Muscle of leg (tissue), 11 donors: Measurements from ENCODE around the gene GALNT15. TPM values are rescaled to one million over a fixed set of nuclear protein-coding genes. Genes with fewer than 3 reads are reported as not detected.

Experiments
- DNase-seq: peaks from one replicate; pipeline ENCODE4 v3.0.0; 2013
- H3K27ac ChIP-seq: one replicate; pipeline ENCODE4 v1.5.1; 2013; ENCODE audit warnings: mild to moderate bottlenecking, low read length, control low read depth
- H3K27me3 ChIP-seq: one replicate; pipeline ENCODE4 v1.6.1; 2013; ENCODE audit warnings: low read length; ENCODE audit not compliant: control insufficient read depth, insufficient read depth
- H3K36me3 ChIP-seq: one replicate; pipeline ENCODE4 v1.6.1; 2013; ENCODE audit warnings: low read length; ENCODE audit not compliant: control insufficient read depth, insufficient read depth
- H3K4me1 ChIP-seq: one replicate; pipeline ENCODE4 v1.6.1; 2013; ENCODE audit warnings: low read length; ENCODE audit not compliant: control insufficient read depth, insufficient read depth
- H3K4me3 ChIP-seq: one replicate; pipeline ENCODE4 v1.5.1; 2013; ENCODE audit warnings: low read length, control low read depth
- H3K9me3 ChIP-seq: replicated peaks from 2 replicates; pipeline ENCODE4 v1.6.1; 2013; ENCODE audit warnings: low read depth, low read length; ENCODE audit not compliant: control insufficient read depth
- WGBS: methylation state at CpG from one replicate; pipeline ENCODE4 v1.1.5; 2013; ENCODE audit warnings: missing lambda C conversion rate; ENCODE audit not compliant: insufficient coverage; 5-methylcytosine and 5-hydroxymethylcytosine counted together
- polyA plus RNA-seq, 8 donors: library from polyadenylated mRNA; unstranded; fragments of 120-200 nt; gene quantifications; one replicate each; pipeline versions ENCODE4 v1.2.1 to v1.2.3, GENCODE V29; 2013; ENCODE audit warnings: inconsistent platforms in 1 of 8, low replicate concordance in 1 of 8; ENCODE audit not compliant: insufficient read length in 8 of 8, insufficient read depth in 1 of 8
- total RNA-seq: library from RNA; stranded (reverse); fragments of 120-200 nt; gene quantifications from one replicate; pipeline ENCODE4 v1.2.4, GENCODE V29; 2013

The GALNT15 gene
- total and polyA plus RNA-seq, 9 donors: 0.48 to 2.0 (median 1.0) TPM

DNA sequence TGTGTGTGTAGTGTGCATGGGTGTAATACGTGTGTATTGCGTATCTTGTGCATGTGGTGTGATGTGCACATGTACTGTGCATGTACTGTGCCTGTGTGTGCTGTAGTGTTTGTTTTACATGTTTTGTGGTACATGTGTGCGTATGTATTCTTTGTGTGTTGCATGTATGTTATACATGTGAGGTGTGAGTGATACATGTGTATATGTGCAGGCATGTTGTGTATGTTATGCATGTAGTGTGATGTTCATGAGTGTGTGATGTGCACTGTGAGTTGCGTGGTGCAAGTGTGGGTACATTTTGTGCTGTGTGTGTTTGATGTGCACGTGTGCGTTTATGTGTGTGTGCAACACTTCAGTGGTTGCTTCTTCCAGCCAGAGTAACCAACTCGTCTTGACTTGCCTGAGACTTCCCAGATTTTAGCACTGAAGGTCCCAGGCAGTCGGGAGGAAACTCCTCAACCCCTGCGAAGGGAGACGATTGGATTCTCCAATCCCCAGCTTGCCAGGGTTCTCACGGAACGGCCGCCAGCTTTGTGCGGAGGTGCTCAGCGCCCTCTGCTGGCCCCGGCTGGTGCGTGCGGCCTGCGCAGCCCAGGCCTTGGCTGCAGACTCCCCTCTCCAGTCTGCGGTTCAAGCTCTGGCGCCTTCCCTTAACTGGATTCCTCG lies 3.6 kb downstream of the GALNT15 start:
- Histone ChIP-seq H3K36me3 (no peaks in the 10 kb centered on the region), H3K4me1 (peaks cover 36% of the 10 kb centered on the region), H3K9me3 (no peaks in the 10 kb centered on the region), H3K27ac (no peak overlapping the region), H3K4me3 (no peak overlapping the region), H3K27me3 (peaks cover 3% of the 10 kb centered on the region)
- 23% methylated on average over 22 of the region's 22 CpGs for WGBS
- peak; percentile 86 for DNase-seq

GRCh38 chr3:16178628-16178988 lies 4.1 kb downstream of the GALNT15 start:
- WGBS: 53% methylated on average over 9 of the region's 9 CpGs
- H3K4me1 ChIP-seq: peaks cover 35% of the 10 kb centered on the region
- peaks cover 3% of the 10 kb centered on the region for H3K27me3 ChIP-seq
- H3K27ac ChIP-seq: no peak overlapping the region
- no peak for DNase-seq
- H3K9me3 ChIP-seq: no peaks in the 10 kb centered on the region
- no peaks in the 10 kb centered on the region for H3K36me3 ChIP-seq
- no peak overlapping the region for H3K4me3 ChIP-seq

DNA sequence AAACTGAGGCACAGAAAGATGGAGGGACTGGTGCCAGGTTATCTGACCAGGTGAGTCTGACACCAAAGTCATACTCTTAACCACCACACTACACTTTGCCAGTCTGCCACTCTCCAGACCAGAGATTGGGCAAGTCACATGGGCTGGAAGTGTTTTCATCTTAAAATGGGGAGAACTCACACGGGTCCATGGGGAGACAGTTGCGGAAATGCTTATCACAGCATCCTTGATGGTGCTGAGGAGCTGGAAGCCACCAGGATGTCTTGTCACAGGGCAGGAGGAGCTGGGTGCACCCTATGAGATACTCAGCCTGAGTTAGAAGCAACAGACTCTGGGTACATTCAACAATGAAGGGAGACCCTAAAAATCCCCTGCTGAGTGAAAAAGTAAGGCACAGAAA lies 4.8 kb downstream of the GALNT15 start:
- no peak overlapping the region for H3K4me3 ChIP-seq
- no peak for DNase-seq
- no peaks in the 10 kb centered on the region for H3K36me3 ChIP-seq
- peaks cover 32% of the 10 kb centered on the region for H3K4me1 ChIP-seq
- H3K27me3 ChIP-seq: peaks cover 3% of the 10 kb centered on the region
- 80% methylated on average over 2 of the region's 2 CpGs for WGBS
- no peak overlapping the region for H3K27ac ChIP-seq
- H3K9me3 ChIP-seq: no peaks in the 10 kb centered on the region

DNA sequence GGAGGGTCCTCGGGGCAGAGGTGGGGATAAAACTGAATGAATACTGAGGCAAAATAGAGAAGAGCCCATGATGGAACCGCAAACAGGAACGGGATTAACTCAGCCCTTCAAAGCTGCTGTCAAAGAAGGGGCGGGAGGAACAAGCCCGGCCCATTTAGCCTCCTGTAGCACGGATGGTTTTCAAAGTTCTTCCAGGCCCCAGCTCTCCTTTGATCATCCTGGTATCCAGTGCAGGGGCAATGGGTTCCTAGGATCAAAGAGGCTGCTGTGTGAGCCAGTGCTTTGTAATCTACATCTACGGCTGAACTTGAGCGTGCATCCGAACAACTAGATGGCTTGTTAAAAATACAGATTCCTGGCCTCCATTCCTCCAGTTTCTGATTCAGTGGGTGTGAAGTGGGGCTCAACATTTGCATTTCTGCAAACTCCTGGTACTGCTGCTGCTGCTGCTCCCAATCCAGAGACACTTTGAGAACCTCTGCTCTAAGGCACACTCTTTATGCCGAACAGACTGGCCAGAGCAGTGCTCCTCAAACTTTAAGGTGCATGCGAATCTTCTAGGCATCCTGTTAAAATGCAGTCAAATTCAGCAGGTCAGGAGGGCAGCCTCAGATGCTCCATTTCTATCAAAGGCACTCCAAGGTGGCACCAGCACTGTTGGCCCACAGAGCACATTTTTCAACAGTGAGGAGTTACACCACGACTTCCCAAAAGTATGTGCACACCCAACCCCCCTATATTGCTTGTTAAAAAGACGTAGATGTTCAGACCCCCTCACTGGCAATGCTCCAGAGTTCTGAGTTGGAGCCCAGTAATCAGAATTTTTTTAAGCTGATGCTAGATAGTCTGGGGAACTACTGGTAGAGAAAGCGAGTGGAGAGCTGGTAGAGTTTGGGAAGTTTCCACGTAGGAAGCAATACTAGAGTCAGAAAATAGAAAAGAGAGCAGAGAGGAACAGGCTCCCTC lies 5.6 kb downstream of the GALNT15 start:
- peaks cover 3% of the 10 kb centered on the region for H3K27me3 ChIP-seq
- H3K4me1 ChIP-seq: peaks cover 26% of the 10 kb centered on the region
- H3K9me3 ChIP-seq: no peaks in the 10 kb centered on the region
- H3K4me3 ChIP-seq: no peak overlapping the region
- 62% methylated on average over 9 of the region's 15 CpGs for WGBS
- no peak for DNase-seq
- H3K36me3 ChIP-seq: no peaks in the 10 kb centered on the region
- H3K27ac ChIP-seq: no peak overlapping the region

DNA sequence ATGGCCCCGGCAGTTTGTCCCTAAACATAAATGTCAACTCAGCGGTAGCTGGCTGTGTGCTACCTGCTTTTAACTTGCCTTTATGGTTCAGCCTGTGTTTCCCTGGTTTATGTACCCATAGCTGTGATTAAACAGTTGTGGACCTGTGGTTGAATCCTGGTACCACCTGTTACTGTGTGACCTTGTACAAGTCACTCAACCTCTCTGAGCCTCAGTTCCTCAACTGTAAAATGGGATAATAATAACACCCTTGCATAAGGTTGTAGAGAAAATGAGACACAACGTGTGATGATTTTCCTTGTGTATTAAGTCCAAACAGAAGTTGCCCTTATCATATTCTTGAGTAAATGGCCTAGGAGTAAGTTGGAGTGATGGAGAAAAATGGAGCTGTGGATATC lies 6.3 kb downstream of the GALNT15 start:
- H3K4me1 ChIP-seq: peaks cover 20% of the 10 kb centered on the region
- peaks cover 3% of the 10 kb centered on the region for H3K27me3 ChIP-seq
- H3K36me3 ChIP-seq: no peaks in the 10 kb centered on the region
- H3K27ac ChIP-seq: no peak overlapping the region
- no peak overlapping the region for H3K4me3 ChIP-seq
- DNase-seq: no peak
- no peaks in the 10 kb centered on the region for H3K9me3 ChIP-seq
- 78% methylated on average over 2 of the region's 3 CpGs for WGBS

- Histone ChIP-seq H3K9me3 (no peaks in the 10 kb centered on the region), H3K4me3 (no peak overlapping the region), H3K36me3 (no peaks in the 10 kb centered on the region), H3K27ac (no peak overlapping the region), H3K4me1 (peaks cover 18% of the 10 kb centered on the region), H3K27me3 (peaks cover under 1% of the 10 kb centered on the region)
- no peak for DNase-seq
- 51% methylated on average over 4 of the region's 6 CpGs for WGBS
Observed at GRCh38 chr3:16181361-16181760, 6.9 kb downstream of the GALNT15 start.

DNA sequence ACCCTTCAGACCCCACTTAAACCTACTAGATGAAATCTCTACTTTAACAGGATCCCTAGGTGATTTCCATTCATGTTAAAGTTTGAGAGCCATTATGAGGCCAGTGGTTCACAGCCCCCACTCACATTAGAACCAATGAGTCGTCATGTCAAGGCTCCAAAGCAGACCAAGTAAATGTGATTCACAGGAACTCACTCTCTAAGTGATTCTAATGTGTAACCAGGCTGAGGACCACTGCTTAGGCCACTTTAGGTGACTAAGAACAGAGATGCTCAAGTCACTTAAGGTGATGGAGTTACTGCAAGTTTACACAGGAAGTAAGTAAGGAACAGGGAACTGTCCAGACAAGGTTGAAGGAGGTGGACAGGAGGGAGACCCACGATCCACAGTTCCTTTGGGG lies 7.7 kb downstream of the GALNT15 start:
- H3K27me3 ChIP-seq: no peaks in the 10 kb centered on the region
- no peak overlapping the region for H3K27ac ChIP-seq
- 100% methylated on average over 1 of the region's 2 CpGs for WGBS
- peaks cover 14% of the 10 kb centered on the region for H3K4me1 ChIP-seq
- H3K9me3 ChIP-seq: no peaks in the 10 kb centered on the region
- no peak for DNase-seq
- no peak overlapping the region for H3K4me3 ChIP-seq
- H3K36me3 ChIP-seq: no peaks in the 10 kb centered on the region

- H3K4me1 ChIP-seq: peaks cover 14% of the 10 kb centered on the region
- WGBS: 76% methylated on average over 5 of the region's 5 CpGs
- H3K27ac ChIP-seq: no peak overlapping the region
- H3K36me3 ChIP-seq: no peaks in the 10 kb centered on the region
- H3K9me3 ChIP-seq: no peaks in the 10 kb centered on the region
- H3K4me3 ChIP-seq: no peak overlapping the region
- DNase-seq: no peak
- no peaks in the 10 kb centered on the region for H3K27me3 ChIP-seq
Observed at GRCh38 chr3:16182612-16183011, 8.1 kb downstream of the GALNT15 start.

DNA sequence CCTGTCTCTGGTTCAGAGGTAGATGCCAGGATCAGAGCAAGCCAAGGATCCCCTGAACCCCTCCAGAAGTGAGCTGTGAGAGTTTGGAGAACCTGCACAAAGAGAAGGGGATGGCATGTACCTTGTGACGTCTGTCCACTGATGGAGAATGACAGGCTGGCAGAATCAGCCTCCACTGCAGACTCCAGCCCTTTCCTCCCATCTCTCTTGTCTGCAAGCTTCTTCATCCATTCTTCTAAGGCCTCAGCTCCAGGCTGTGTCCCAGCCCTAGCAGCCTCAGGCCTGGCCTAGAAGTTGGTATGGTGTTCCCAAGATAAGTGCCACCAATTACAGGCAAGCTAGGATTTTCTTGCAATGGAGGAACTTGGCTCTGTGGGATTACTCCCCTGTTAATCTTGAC lies 8.6 kb downstream of the GALNT15 start:
- Histone ChIP-seq H3K36me3 (no peaks in the 10 kb centered on the region), H3K27ac (no peak overlapping the region), H3K4me1 (peaks cover 13% of the 10 kb centered on the region), H3K27me3 (no peaks in the 10 kb centered on the region), H3K9me3 (no peaks in the 10 kb centered on the region), H3K4me3 (no peak overlapping the region)
- 83% methylated on average over 1 of the region's 1 CpG for WGBS
- DNase-seq: no peak

GRCh38 chr3:16183601-16184270 lies 9.3 kb downstream of the GALNT15 start:
- Histone ChIP-seq H3K36me3 (no peaks in the 10 kb centered on the region), H3K27me3 (no peaks in the 10 kb centered on the region), H3K9me3 (no peaks in the 10 kb centered on the region), H3K4me3 (no peak overlapping the region), H3K27ac (no peak overlapping the region), H3K4me1 (peaks cover 9% of the 10 kb centered on the region)
- 19% methylated on average over 5 of the region's 7 CpGs for WGBS
- DNase-seq: peak; percentile 89
